Measurements from ENCODE around the gene HMCES.

GRCh38 chr3:129239991-129240390, 38.7 kb upstream of the HMCES start:
- TF ChIP-seq POLR2A (IDR thresholded peaks at IDR 0.05) (no peak), CTCF (IDR thresholded peaks at IDR 0.05 in 8 of 11, conservative IDR thresholded peaks at IDR 0.05 in 3 of 11) (no peak), POLR2AphosphoS5 (IDR thresholded peaks at IDR 0.05) (no peak)

All from spleen (tissue), 7 donors.